ENCODE measurements around the gene C19orf33.

C19orf33 gene

DNA sequence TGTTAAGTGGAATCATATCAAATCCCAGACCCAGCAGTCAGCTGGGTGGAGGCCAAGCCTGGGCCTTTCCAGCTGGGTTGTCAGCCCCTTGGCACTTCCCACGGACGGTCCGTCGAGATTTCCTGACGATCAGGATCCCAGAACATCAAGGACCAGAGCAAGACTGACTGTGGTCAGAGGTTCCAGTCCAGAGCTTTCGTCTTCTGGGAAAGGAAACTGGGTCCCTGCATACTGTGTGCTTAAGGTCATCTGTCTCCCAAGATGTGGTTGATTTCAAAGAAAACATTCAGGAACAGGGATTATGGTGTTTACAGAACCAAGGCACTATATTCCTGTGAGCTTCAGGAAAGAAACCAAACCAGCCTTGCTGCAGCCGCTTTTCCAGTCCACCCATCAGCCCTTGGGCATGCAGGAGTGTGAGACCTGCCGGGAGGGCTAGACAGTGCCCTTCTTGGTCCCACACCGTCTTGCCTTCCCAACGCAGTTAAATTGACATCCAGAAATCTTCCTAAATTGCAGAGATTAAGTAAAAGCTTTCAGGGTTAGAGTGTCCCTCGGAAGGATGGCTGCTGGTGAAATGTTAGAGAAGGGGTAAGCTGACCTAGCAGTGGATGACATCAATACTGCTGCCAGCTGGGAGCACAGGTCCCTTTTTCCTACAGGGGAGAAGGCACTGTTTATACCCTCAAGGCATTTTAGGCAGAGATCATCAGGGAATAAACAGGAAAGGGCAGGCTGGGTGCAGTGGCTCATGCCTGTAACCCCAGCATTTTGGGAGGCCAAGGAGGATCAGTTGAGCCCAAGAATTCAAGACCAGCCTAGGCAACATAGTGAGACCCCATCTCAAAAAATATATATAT is 5.0 kb upstream of the C19orf33 start:
- CTCF ChIA-PET, result interaction anchor here (1.0 kb wide), 1 partner anchor 11 kb away, joined by 3 read pairs; no protein-coding TSS in a partner anchor
- WGBS (ENCODE audit: insufficient coverage), result 89% methylated on average over 9 of the region's 11 CpGs
- Histone ChIP-seq H3K4me3 (ENCODE audit: control insufficient read depth in 1 of 7, extremely low read depth in 1 of 7, insufficient read depth in 4 of 7, low read depth in 2 of 7, low read length in 6 of 7) (no peak overlapping the region), H3K9me3 (ENCODE audit: control extremely low read depth in 1 of 5, control insufficient read depth in 4 of 5, insufficient read depth in 2 of 5, low read depth in 1 of 5, low read length in 4 of 5) (peaks cover 0 to 1% (median 0%) of the 10 kb centered on the region in 5 experiments), H3K27ac (ENCODE audit: insufficient read depth in 1 of 2, low read depth in 1 of 2, low read length in 2 of 2, poor library complexity in 1 of 2, severe bottlenecking in 2 of 2) (no peak overlapping the region), H3K36me3 (ENCODE audit: control insufficient read depth in 4 of 4, insufficient read depth in 4 of 4, low read length in 3 of 4) (peaks cover 0 to 8% (median 3%) of the 10 kb centered on the region in 4 experiments), H3K4me1 (ENCODE audit: control extremely low read depth in 1 of 4, control insufficient read depth in 4 of 4, insufficient read depth in 4 of 4, low read length in 3 of 4) (peaks cover 0 to 7% (median 6%) of the 10 kb centered on the region in 4 experiments), H3K27me3 (replicated peaks in 2 of 5; ENCODE audit: control insufficient read depth in 4 of 5, insufficient read depth in 5 of 5, low read length in 4 of 5) (no peaks in the 10 kb centered on the region)
- POLR2A ChIA-PET, result no interaction called here
- DNase-seq, result no peak

DNA sequence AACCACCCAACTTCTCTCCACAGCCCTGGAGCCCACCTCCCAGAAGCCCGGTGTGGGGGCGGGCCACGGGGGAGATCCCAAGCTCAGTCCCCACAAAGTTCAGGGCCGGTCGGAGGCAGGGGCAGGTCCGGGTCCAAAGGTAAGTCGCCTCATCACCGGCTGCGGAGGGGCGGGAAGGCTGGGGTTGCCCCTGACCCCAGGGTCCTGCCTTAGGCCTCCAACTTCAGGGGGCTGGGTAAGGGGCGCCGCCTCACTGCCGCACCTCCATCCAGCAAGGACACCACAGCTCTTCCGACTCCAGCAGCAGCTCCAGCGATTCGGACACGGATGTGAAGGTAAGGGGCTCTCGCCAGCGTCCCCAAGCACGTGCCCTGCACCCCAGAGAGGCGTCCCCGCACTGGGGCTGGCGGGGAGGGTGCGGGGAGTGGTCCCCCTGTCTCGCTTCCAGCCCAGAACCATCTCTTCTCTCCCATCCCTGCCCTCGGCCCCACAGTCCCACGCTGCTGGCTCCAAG is 358 bp downstream of the C19orf33 start:
- peaks cover 0 to 1% (median 0%) of the 10 kb centered on the region in 5 experiments for H3K9me3 ChIP-seq (ENCODE audit: control extremely low read depth in 1 of 5, control insufficient read depth in 4 of 5, insufficient read depth in 2 of 5, low read depth in 1 of 5, low read length in 4 of 5)
- no peak overlapping the region for H3K4me3 ChIP-seq (ENCODE audit: control insufficient read depth in 1 of 7, extremely low read depth in 1 of 7, insufficient read depth in 4 of 7, low read depth in 2 of 7, low read length in 6 of 7)
- no peak overlapping the region for H3K27ac ChIP-seq (ENCODE audit: insufficient read depth in 1 of 2, low read depth in 1 of 2, low read length in 2 of 2, poor library complexity in 1 of 2, severe bottlenecking in 2 of 2)
- peaks cover 0 to 10% (median 8%) of the 10 kb centered on the region in 4 experiments for H3K4me1 ChIP-seq (ENCODE audit: control extremely low read depth in 1 of 4, control insufficient read depth in 4 of 4, insufficient read depth in 4 of 4, low read length in 3 of 4)
- no peak for DNase-seq
- peaks cover 0 to 36% (median 17%) of the 10 kb centered on the region in 4 experiments for H3K36me3 ChIP-seq (ENCODE audit: control insufficient read depth in 4 of 4, insufficient read depth in 4 of 4, low read length in 3 of 4)
- 89% methylated on average over 21 of the region's 27 CpGs for WGBS (ENCODE audit: insufficient coverage)
- ChIA-PET POLR2A (no interaction called here), CTCF (no interaction called here)
- H3K27me3 ChIP-seq (replicated peaks in 2 of 5; ENCODE audit: control insufficient read depth in 4 of 5, insufficient read depth in 5 of 5, low read length in 4 of 5), result no peaks in the 10 kb centered on the region

DNA sequence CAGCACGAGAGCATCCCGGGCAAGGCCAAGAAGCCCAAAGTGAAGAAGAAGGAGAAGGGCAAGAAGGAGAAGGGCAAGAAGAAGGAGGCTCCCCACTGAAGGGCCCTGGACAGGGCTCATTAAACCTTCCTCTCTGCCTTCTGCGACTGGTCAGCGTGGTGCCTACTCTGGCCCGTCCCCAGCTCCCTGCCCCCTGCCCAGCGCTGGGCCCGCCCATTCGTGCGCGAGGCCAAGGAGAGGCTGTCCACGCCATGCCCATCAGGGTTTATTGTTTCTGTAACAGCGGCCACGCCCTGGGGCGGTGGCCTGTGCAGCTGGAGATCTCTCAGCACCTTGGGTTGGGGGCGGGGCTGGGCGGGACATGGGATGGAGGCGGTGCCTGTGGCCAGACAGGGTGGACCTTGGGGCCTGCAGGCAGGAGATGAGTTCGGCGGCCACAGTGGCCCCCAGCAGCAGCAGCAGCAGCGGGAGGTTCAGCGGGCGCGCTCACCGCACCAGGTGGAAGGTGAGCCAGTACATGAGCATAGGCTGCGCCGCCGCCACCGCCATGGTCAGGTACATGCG is 897 bp downstream of the C19orf33 start:
- H3K4me3 ChIP-seq (ENCODE audit: control insufficient read depth in 1 of 7, extremely low read depth in 1 of 7, insufficient read depth in 4 of 7, low read depth in 2 of 7, low read length in 6 of 7), result no peak overlapping the region
- DNase-seq, result no peak
- no peak overlapping the region for H3K27ac ChIP-seq (ENCODE audit: insufficient read depth in 1 of 2, low read depth in 1 of 2, low read length in 2 of 2, poor library complexity in 1 of 2, severe bottlenecking in 2 of 2)
- peaks cover 0 to 1% (median 0%) of the 10 kb centered on the region in 5 experiments for H3K9me3 ChIP-seq (ENCODE audit: control extremely low read depth in 1 of 5, control insufficient read depth in 4 of 5, insufficient read depth in 2 of 5, low read depth in 1 of 5, low read length in 4 of 5)
- H3K4me1 ChIP-seq (ENCODE audit: control extremely low read depth in 1 of 4, control insufficient read depth in 4 of 4, insufficient read depth in 4 of 4, low read length in 3 of 4), result peaks cover 0 to 10% (median 8%) of the 10 kb centered on the region in 4 experiments
- ChIA-PET CTCF (no interaction called here), POLR2A (no interaction called here)
- WGBS (ENCODE audit: insufficient coverage), result 90% methylated on average over 26 of the region's 29 CpGs
- peaks cover 0 to 38% (median 18%) of the 10 kb centered on the region in 4 experiments for H3K36me3 ChIP-seq (ENCODE audit: control insufficient read depth in 4 of 4, insufficient read depth in 4 of 4, low read length in 3 of 4)
- no peaks in the 10 kb centered on the region for H3K27me3 ChIP-seq (replicated peaks in 2 of 5; ENCODE audit: control insufficient read depth in 4 of 5, insufficient read depth in 5 of 5, low read length in 4 of 5)

DNA sequence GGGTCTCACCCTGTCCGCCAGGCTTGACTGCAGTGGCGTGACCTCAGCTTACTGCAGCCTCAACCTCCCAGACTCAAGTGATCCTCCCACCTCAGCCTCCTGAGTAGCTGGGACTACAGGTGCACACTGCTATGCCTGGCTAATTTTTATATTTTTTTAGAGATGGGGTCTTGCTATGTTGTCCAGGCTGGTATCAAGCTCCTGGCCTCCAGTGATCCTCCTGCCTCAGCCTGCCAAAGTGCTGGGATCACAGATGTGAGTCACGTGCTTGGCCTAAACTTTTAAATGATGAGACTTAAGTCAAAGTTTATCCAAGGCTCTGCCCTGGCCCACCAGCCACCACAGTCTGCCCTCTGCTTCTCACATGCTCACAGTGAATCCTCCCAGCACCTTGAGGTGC is 2.2 kb downstream of the C19orf33 start:
- no peak for DNase-seq

DNA sequence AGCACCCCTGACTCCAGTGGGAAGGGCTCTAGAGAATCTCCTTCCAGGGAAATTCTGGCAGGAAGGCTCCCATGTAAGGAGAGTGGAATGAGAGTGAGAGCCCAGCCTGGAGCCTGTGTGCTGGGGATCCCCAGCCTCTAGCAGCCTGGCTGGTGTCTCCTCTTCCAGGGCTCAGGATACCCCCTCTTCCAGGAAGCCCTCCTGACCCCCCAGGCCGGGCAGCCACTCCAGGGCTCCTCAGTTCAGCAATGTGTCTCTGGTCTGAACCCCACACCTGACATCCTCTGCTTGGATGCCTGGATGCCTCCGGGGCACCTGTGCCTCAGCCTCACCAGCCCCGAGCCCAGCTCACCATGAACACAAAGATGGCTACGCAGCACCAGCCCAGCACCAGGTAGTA is 3.0 kb downstream of the C19orf33 start:
- CTCF ChIA-PET, result no interaction called here
- Histone ChIP-seq H3K4me3 (ENCODE audit: control insufficient read depth in 1 of 7, extremely low read depth in 1 of 7, insufficient read depth in 4 of 7, low read depth in 2 of 7, low read length in 6 of 7) (no peak overlapping the region), H3K27ac (ENCODE audit: insufficient read depth in 1 of 2, low read depth in 1 of 2, low read length in 2 of 2, poor library complexity in 1 of 2, severe bottlenecking in 2 of 2) (no peak overlapping the region), H3K4me1 (ENCODE audit: control extremely low read depth in 1 of 4, control insufficient read depth in 4 of 4, insufficient read depth in 4 of 4, low read length in 3 of 4) (peaks cover 0 to 10% (median 8%) of the 10 kb centered on the region in 4 experiments), H3K36me3 (ENCODE audit: control insufficient read depth in 4 of 4, insufficient read depth in 4 of 4, low read length in 3 of 4) (peaks cover 0 to 38% (median 18%) of the 10 kb centered on the region in 4 experiments), H3K27me3 (replicated peaks in 2 of 5; ENCODE audit: control insufficient read depth in 4 of 5, insufficient read depth in 5 of 5, low read length in 4 of 5) (no peaks in the 10 kb centered on the region), H3K9me3 (ENCODE audit: control extremely low read depth in 1 of 5, control insufficient read depth in 4 of 5, insufficient read depth in 2 of 5, low read depth in 1 of 5, low read length in 4 of 5) (peaks cover 0 to 1% (median 0%) of the 10 kb centered on the region in 5 experiments)
- POLR2A ChIA-PET, result no interaction called here
- DNase-seq, result no peak
- WGBS (ENCODE audit: insufficient coverage), result 97% methylated on average over 4 of the region's 4 CpGs

More for the DNA sequence above, 2.2 kb downstream of the C19orf33 start:
- ChIA-PET POLR2A (no interaction called here), CTCF (no interaction called here)
- Histone ChIP-seq H3K4me1 (ENCODE audit: control extremely low read depth in 1 of 4, control insufficient read depth in 4 of 4, insufficient read depth in 4 of 4, low read length in 3 of 4) (peaks cover 0 to 10% (median 8%) of the 10 kb centered on the region in 4 experiments), H3K36me3 (ENCODE audit: control insufficient read depth in 4 of 4, insufficient read depth in 4 of 4, low read length in 3 of 4) (peaks cover 0 to 38% (median 18%) of the 10 kb centered on the region in 4 experiments), H3K4me3 (ENCODE audit: control insufficient read depth in 1 of 7, extremely low read depth in 1 of 7, insufficient read depth in 4 of 7, low read depth in 2 of 7, low read length in 6 of 7) (no peak overlapping the region), H3K27me3 (replicated peaks in 2 of 5; ENCODE audit: control insufficient read depth in 4 of 5, insufficient read depth in 5 of 5, low read length in 4 of 5) (no peaks in the 10 kb centered on the region), H3K27ac (ENCODE audit: insufficient read depth in 1 of 2, low read depth in 1 of 2, low read length in 2 of 2, poor library complexity in 1 of 2, severe bottlenecking in 2 of 2) (no peak overlapping the region), H3K9me3 (ENCODE audit: control extremely low read depth in 1 of 5, control insufficient read depth in 4 of 5, insufficient read depth in 2 of 5, low read depth in 1 of 5, low read length in 4 of 5) (peaks cover 0 to 1% (median 0%) of the 10 kb centered on the region in 5 experiments)
- WGBS (ENCODE audit: insufficient coverage), result 94% methylated on average over 3 of the region's 3 CpGs

DNA sequence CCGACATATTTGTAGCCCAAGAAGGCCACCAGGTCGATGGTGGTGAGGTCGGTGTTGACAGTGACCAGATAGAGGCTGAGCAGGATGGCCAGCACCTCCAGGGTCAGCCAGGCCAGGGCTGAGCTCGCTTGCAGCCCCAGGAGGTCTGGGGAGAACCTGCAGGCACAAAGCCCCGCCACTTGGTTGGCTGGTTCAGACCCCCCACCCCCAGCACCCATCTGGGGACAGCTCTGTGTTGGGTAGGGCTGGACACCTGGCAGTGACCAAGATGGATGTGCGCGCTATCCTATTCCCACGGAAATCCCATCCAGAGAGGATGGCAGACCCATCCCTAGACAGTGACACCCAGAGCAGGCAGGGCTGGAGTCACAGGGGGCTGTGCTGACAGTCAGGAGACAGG is 3.5 kb downstream of the C19orf33 start:
- Histone ChIP-seq H3K27ac (ENCODE audit: insufficient read depth in 1 of 2, low read depth in 1 of 2, low read length in 2 of 2, poor library complexity in 1 of 2, severe bottlenecking in 2 of 2) (no peak overlapping the region), H3K4me1 (ENCODE audit: control extremely low read depth in 1 of 4, control insufficient read depth in 4 of 4, insufficient read depth in 4 of 4, low read length in 3 of 4) (peaks cover 0 to 13% (median 8%) of the 10 kb centered on the region in 4 experiments), H3K9me3 (ENCODE audit: control extremely low read depth in 1 of 5, control insufficient read depth in 4 of 5, insufficient read depth in 2 of 5, low read depth in 1 of 5, low read length in 4 of 5) (peaks cover 0 to 1% (median 0%) of the 10 kb centered on the region in 5 experiments), H3K36me3 (ENCODE audit: control insufficient read depth in 4 of 4, insufficient read depth in 4 of 4, low read length in 3 of 4) (peaks cover 0 to 38% (median 18%) of the 10 kb centered on the region in 4 experiments), H3K27me3 (replicated peaks in 2 of 5; ENCODE audit: control insufficient read depth in 4 of 5, insufficient read depth in 5 of 5, low read length in 4 of 5) (no peaks in the 10 kb centered on the region), H3K4me3 (ENCODE audit: control insufficient read depth in 1 of 7, extremely low read depth in 1 of 7, insufficient read depth in 4 of 7, low read depth in 2 of 7, low read length in 6 of 7) (no peak overlapping the region)
- WGBS (ENCODE audit: insufficient coverage), result 96% methylated on average over 8 of the region's 8 CpGs
- ChIA-PET CTCF (no interaction called here), POLR2A (no interaction called here)
- DNase-seq, result no peak
